IgD-negative memory B cell (primary cell): ENCODE data around the gene PNLIPRP1. TPM values are rescaled to one million over a fixed set of nuclear protein-coding genes. Genes with fewer than 3 reads are reported as not detected.

Experiments
- H3K27ac Mint-ChIP-seq, 3 donors: one replicate each; pipeline ENCODE4 v1.8.0; 2020 to 2022; ENCODE audit warnings: mild to moderate bottlenecking in 3 of 3, mixed read lengths in 3 of 3, moderate library complexity in 1 of 3
- H3K27me3 Mint-ChIP-seq: one replicate; pipeline ENCODE4 v1.8.0; 2021; ENCODE audit warnings: mixed read lengths
- H3K36me3 Mint-ChIP-seq: one replicate; pipeline ENCODE4 v1.8.0; 2020; ENCODE audit warnings: mild to moderate bottlenecking, mixed read lengths
- H3K4me1 Mint-ChIP-seq, 3 donors: one replicate each; pipeline ENCODE4 v1.8.0; 2020 to 2022; ENCODE audit warnings: mixed read lengths in 3 of 3, mild to moderate bottlenecking in 1 of 3
- H3K4me3 Mint-ChIP-seq, 4 donors: one replicate each; pipeline ENCODE4 v1.8.0; 2020 to 2022; ENCODE audit warnings: mild to moderate bottlenecking in 4 of 4, mixed read lengths in 4 of 4, moderate library complexity in 3 of 4
- H3K9me3 Mint-ChIP-seq, 3 donors: one replicate each; pipeline ENCODE4 v1.8.0; 2020 to 2021; ENCODE audit warnings: mixed read lengths in 3 of 3, mild to moderate bottlenecking in 1 of 3
- polyA plus RNA-seq: library from polyadenylated mRNA; unstranded; fragments of 300-500 nt; fragmentation: Illumina TruSeq; gene quantifications from one replicate; pipeline ENCODE4 v1.2.3, GENCODE V29; 2021

Gene PNLIPRP1
- polyA plus RNA-seq, 1 donor from 2014 or later, result not detected

DNA sequence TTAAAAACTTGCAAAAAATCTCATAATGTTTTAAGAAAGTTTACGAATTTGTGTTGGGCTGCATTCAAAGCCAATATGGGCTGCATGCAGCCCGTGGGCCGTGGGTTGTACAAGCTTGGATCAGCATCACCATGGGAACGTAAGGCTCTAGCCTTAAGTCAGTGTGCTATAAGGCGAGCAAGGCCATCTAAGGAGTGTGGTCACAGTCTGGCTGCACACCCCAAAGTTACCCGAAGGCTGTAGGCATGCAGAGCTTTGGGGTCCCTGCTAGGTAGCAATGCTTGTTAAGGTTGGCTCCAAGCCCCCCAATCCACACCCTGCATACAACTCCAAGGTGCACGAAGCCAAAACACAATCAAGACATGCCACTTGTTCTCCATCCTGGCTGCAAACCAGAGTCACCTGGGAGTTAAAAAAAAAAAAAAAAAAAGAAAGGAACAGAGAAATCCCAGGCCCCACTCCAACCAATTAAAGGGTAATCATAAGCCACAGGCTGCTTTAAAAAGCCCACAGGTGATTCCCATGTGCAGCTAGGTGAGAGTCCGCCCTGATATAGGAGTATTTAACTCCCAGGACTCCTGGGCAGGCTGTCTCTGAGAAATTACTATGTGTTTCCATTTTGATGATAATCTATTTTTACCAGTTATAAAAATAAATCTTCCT, 21.5 kb downstream of the PNLIPRP1 start:
- Mint-ChIP-seq H3K27me3 (peaks cover 8% of the 10 kb centered on the region), H3K9me3 (peaks cover 0 to 3% (median 3%) of the 10 kb centered on the region in 3 donors), H3K4me1 (peaks cover 0 to 4% (median 0%) of the 10 kb centered on the region in 3 donors), H3K27ac (no peak overlapping the region), H3K36me3 (no peaks in the 10 kb centered on the region), H3K4me3 (no peak overlapping the region)

DNA sequence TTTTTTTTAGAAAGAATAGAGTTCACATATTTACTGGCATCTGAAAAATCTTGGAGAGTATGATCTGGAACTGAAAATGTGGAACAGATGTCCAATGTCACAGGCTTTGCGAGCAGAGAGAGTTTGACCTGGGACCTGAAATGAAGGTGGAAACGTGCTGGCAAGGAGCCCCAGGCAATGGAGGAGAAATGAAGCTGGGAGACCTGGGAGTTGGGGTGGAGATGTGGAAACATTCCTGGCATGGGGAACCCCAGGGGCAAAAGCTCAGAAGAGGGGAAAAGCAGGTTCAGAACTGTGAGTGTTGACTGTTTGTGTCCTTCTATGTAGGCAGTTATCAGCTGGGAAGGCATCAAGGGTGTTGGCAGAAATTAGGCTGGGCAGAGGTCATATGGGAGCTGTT, 22.7 kb downstream of the PNLIPRP1 start:
- Mint-ChIP-seq H3K27me3 (peaks cover 5% of the 10 kb centered on the region), H3K36me3 (no peaks in the 10 kb centered on the region), H3K27ac (peak overlapping the region in 1 of 3 donors; percentile 32), H3K4me3 (no peak overlapping the region), H3K4me1 (peaks cover 0 to 4% (median 0%) of the 10 kb centered on the region in 3 donors), H3K9me3 (peaks cover 0 to 3% (median 1%) of the 10 kb centered on the region in 3 donors)

DNA sequence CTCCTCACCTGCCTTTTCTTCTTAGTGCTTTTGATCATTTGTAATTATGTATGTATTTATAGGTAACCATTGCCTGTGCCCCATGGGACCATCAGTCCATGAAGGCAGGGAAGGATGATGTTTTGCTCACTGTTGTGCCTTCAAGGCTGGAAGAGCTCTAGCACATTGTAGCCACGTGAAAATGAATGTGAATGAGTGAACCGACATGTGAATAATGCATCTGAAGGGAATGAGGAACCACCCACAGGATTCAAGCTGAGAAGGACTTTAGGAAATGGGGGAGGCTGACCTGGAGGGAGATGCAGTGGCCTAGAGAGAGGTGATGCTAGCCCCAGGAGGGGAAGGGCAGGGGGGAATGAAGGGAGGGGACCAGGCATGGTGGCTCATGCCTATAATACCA, 24.0 kb downstream of the PNLIPRP1 start:
- Mint-ChIP-seq H3K4me3 (no peak overlapping the region), H3K9me3 (peaks cover 0 to 3% (median 1%) of the 10 kb centered on the region in 3 donors), H3K4me1 (peaks cover 0 to 4% (median 0%) of the 10 kb centered on the region in 3 donors), H3K27me3 (peaks cover 2% of the 10 kb centered on the region), H3K36me3 (no peaks in the 10 kb centered on the region), H3K27ac (no peak overlapping the region)

DNA sequence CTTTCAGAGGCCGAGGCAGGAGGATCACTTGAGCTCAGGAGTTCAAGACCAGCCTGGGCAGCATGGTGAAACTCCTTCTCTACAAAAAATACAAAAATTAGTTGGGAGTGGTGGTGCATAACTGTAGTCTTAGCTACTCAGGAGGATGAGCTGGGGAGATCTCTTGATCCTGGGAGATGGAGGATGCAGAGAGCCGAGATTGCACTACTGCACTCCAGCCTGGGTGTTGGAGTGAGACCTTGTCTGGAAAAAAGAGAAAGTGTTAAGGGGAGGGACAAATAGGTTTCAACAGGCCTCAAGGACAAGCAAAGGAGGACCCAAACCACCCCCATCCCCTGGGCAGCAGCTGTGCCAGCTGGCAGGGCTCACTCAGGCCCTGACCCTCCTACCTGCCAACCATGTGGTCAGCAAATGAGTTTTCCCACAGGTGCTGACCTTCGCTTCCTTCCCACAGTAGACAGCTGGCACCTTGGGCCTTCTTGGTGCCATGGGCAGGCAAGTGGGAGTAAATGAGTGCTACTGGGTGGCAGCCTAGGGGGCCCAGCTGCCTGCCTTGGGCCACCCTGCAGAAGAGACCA, 24.5 kb downstream of the PNLIPRP1 start:
- H3K4me3 Mint-ChIP-seq, result no peak overlapping the region
- H3K27ac Mint-ChIP-seq, result no peak overlapping the region
- peaks cover 0 to 3% (median 1%) of the 10 kb centered on the region in 3 donors for H3K9me3 Mint-ChIP-seq
- no peaks in the 10 kb centered on the region for H3K27me3 Mint-ChIP-seq
- H3K4me1 Mint-ChIP-seq, result peaks cover 0 to 4% (median 0%) of the 10 kb centered on the region in 3 donors
- no peaks in the 10 kb centered on the region for H3K36me3 Mint-ChIP-seq

- Mint-ChIP-seq H3K27me3 (peaks cover 4% of the 10 kb centered on the region), H3K27ac (peak within 1 kb of the TSS in 1 of 3 donors; percentile 57), H3K4me1 (no peaks in the 10 kb centered on the region), H3K4me3 (no peak within 1 kb of the TSS), H3K9me3 (peaks cover 0 to 2% (median 0%) of the 10 kb centered on the region in 3 donors), H3K36me3 (no peaks in the 10 kb centered on the region)
These were observed 30.0 kb downstream of the PNLIPRP1 start, which contains the start of gene PNLIPRP2 for GRCh38 chr10:116620423-116621400. PNLIPRP2 (plus strand) TSS chr10:116620953.

DNA sequence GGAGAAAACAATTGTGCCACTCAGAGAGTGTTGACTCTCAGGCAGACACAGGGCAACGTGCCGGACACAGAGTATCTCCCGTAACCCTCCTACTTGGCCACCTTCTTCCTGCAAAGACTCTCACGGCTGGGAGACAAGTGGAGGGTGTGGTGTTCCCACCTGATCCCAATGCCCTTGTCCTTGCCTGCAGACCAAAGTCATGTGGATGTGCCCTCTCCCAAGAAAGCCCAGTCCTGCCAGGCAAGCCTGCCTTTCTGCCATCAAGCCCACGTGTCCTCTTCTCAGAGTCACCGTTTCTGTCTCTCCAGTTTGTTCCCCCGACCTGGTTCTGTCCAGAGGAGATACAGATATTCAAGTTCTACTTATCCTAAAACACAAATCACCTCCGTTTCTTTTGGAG, 30.7 kb downstream of the PNLIPRP1 start:
- Mint-ChIP-seq H3K4me3 (no peak overlapping the region), H3K4me1 (no peaks in the 10 kb centered on the region), H3K27ac (no peak overlapping the region), H3K27me3 (peaks cover 12% of the 10 kb centered on the region), H3K9me3 (peaks cover 0 to 4% (median 0%) of the 10 kb centered on the region in 3 donors), H3K36me3 (no peaks in the 10 kb centered on the region)

- H3K9me3 Mint-ChIP-seq, result peaks cover 0 to 4% (median 0%) of the 10 kb centered on the region in 3 donors
- no peak overlapping the region for H3K4me3 Mint-ChIP-seq
- no peaks in the 10 kb centered on the region for H3K36me3 Mint-ChIP-seq
- no peak overlapping the region for H3K27ac Mint-ChIP-seq
- H3K27me3 Mint-ChIP-seq, result peaks cover 15% of the 10 kb centered on the region
- no peaks in the 10 kb centered on the region for H3K4me1 Mint-ChIP-seq
These were observed 31.3 kb downstream of the PNLIPRP1 start for GRCh38 chr10:116621934-116622655.

GRCh38 chr10:116625845-116626244, 35.1 kb downstream of the PNLIPRP1 start:
- Mint-ChIP-seq H3K27ac (no peak overlapping the region), H3K27me3 (peaks cover 15% of the 10 kb centered on the region), H3K4me1 (no peaks in the 10 kb centered on the region), H3K36me3 (no peaks in the 10 kb centered on the region), H3K9me3 (peaks cover 0 to 7% (median 5%) of the 10 kb centered on the region in 3 donors), H3K4me3 (no peak overlapping the region)

- H3K4me1 Mint-ChIP-seq, result no peaks in the 10 kb centered on the region
- peaks cover 15% of the 10 kb centered on the region for H3K27me3 Mint-ChIP-seq
- no peak overlapping the region for H3K4me3 Mint-ChIP-seq
- peak overlapping the region in 1 of 3 donors; percentile 53 for H3K27ac Mint-ChIP-seq
- peaks cover 0 to 5% (median 5%) of the 10 kb centered on the region in 3 donors for H3K9me3 Mint-ChIP-seq
- H3K36me3 Mint-ChIP-seq, result no peaks in the 10 kb centered on the region
These were observed 36.1 kb downstream of the PNLIPRP1 start for GRCh38 chr10:116626815-116627214.

GRCh38 chr10:116627386-116627933, 36.7 kb downstream of the PNLIPRP1 start:
- Mint-ChIP-seq H3K27ac (peak overlapping the region in 1 of 3 donors; percentile 53), H3K36me3 (no peaks in the 10 kb centered on the region), H3K4me3 (no peak overlapping the region), H3K27me3 (peaks cover 12% of the 10 kb centered on the region), H3K4me1 (no peaks in the 10 kb centered on the region), H3K9me3 (peaks cover 0 to 5% (median 5%) of the 10 kb centered on the region in 3 donors)

DNA sequence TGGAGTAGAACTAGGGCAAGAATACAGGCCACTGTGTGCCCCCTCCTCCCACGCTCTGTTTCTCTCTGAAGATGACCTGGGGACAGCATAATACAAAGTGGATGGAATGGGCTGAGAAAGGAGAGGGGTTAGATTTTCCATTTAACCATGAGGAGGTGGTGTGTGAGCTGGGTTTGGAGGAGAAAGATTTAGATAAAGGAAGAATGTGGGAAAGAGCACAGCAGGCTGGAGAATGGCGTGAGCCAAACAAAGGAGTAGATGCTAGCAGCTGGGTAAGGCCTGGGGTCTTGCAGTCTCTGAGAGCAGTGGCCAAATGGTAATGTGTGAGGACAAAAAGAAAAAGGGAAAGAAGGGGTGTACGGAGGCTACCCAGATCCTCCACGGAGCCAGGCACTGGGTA, 38.6 kb downstream of the PNLIPRP1 start:
- no peaks in the 10 kb centered on the region for H3K36me3 Mint-ChIP-seq
- peak overlapping the region in 1 of 3 donors; percentile 22 for H3K27ac Mint-ChIP-seq
- H3K9me3 Mint-ChIP-seq, result peaks cover 0 to 5% (median 5%) of the 10 kb centered on the region in 3 donors
- peak overlapping the region in 1 of 4 donors; percentile 7 for H3K4me3 Mint-ChIP-seq
- H3K27me3 Mint-ChIP-seq, result peaks cover 12% of the 10 kb centered on the region
- no peaks in the 10 kb centered on the region for H3K4me1 Mint-ChIP-seq

DNA sequence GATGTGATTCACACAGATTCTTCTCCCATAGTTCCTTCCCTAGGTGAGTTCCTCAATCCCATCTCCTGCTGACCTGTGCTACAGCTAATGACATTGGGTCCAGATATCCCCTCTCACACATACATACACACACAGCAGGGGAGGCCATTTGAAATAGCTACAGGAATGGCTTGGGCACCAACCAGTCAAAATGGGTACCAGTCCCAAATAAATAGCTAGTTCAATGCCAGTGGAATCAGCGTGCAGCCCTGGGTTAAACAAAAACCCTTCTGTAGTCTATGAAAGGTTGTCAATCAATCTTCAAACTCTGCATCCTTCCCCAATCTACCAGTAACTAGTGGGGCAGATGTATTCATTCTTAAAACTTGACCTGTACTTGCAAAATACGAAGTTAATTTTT, 39.3 kb downstream of the PNLIPRP1 start:
- peaks cover 0 to 5% (median 5%) of the 10 kb centered on the region in 3 donors for H3K9me3 Mint-ChIP-seq
- no peaks in the 10 kb centered on the region for H3K36me3 Mint-ChIP-seq
- H3K4me3 Mint-ChIP-seq, result no peak overlapping the region
- H3K4me1 Mint-ChIP-seq, result no peaks in the 10 kb centered on the region
- H3K27ac Mint-ChIP-seq, result no peak overlapping the region
- H3K27me3 Mint-ChIP-seq, result peaks cover 12% of the 10 kb centered on the region

GRCh38 chr10:116631871-116632295, 41.1 kb downstream of the PNLIPRP1 start:
- H3K27me3 Mint-ChIP-seq, result no peaks in the 10 kb centered on the region
- H3K27ac Mint-ChIP-seq, result no peak overlapping the region
- H3K9me3 Mint-ChIP-seq, result peaks cover 0 to 5% (median 3%) of the 10 kb centered on the region in 3 donors
- H3K4me3 Mint-ChIP-seq, result no peak overlapping the region
- H3K4me1 Mint-ChIP-seq, result no peaks in the 10 kb centered on the region
- H3K36me3 Mint-ChIP-seq, result no peaks in the 10 kb centered on the region

DNA sequence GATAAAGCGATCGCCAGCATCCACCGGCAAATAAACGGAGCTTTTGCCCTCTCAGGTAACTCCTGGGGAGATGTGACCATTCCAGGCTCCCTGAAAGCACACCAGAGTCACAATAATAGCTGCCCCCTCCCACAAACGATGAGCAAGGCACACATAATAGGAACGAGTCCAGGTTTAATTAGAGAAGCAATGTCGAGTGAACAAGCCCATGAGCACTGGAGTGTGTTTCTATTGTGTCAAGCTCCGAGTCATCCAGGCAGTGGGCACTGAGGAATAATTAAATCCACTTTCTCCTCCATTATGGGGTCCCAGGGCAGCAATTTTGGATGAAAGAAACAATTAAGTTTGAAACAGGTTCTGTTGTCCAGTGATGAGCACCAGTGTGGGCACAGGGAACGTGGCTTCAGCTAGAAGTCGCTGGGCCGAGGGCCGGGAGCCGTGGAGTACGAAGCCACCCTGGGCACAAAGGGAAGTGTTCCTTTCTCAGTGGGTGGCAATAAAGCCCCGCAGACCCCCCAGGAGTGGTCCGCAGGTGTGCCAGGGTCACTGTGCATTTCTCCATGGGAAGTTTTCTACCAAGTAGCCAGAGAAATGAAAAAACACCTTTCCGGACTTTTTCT, 41.9 kb downstream of the PNLIPRP1 start:
- Mint-ChIP-seq H3K27me3 (no peaks in the 10 kb centered on the region), H3K9me3 (peaks cover 0 to 5% (median 3%) of the 10 kb centered on the region in 3 donors), H3K4me1 (no peaks in the 10 kb centered on the region), H3K4me3 (no peak overlapping the region), H3K27ac (no peak overlapping the region), H3K36me3 (no peaks in the 10 kb centered on the region)
